Stimulated activated CD8-positive, alpha-beta memory T cell treated with anti-CD3 and anti-CD28 coated beads, Interleukin-2, amount 100 ng/mL, for 48 hours (primary cell): Measurements from ENCODE around the gene IL17RB.

Source experiments
- DNase-seq, 2 donors: peaks; one replicate each; pipeline ENCODE4 v3.0.0-alpha.2; 2020; ENCODE audit warnings: low read depth in 2 of 2

IL17RB gene

DNA sequence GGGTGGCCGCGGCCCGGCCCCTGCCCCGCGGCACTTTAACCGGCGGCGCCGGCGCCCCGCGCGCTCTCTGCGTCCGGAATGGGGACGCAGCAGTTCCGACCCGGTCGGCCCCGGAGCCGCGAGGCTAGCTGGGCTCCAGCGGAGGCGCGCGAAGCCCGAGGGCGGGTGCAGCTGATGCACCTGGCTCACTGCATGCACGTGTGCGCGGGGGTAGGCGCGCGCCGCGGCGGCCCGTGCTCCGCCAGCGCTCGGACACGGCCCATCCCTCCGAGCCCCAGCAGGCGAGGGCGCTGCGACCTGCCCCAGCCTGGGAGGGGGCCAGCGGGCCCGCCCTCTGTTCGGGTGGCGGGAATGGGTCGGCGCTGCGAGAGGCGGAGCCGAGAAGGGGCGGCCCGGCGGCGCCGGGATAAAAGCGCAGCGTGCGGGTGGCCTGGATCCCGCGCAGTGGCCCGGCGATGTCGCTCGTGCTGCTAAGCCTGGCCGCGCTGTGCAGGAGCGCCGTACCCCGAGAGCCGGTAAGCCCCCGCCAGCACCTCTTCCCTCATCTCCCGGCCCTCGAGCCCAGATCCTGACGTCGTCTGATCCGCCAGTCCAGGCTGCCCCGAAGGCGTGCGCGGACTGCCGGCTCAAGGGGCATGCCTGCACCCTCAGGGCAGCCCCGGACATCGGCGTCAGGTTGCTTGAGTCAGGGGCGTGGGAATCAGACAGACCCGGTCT is at the start of gene IL17RB, which contains the start of gene CHDH:
IL17RB (plus strand) TSS at position 435 of the 717 bp plus-strand sequence; CDS start at position 456, 21 bp downstream.
CHDH (minus strand) TSS at position 286 of the 717 bp plus-strand sequence. CDS start 22,411 bp downstream, outside the sequence.
- peak in 1 of 2 donors; percentile 3 for DNase-seq

GRCh38 chr3:53798144-53798543 is 48.2 kb upstream of the IL17RB start:
- no peak for DNase-seq

DNA sequence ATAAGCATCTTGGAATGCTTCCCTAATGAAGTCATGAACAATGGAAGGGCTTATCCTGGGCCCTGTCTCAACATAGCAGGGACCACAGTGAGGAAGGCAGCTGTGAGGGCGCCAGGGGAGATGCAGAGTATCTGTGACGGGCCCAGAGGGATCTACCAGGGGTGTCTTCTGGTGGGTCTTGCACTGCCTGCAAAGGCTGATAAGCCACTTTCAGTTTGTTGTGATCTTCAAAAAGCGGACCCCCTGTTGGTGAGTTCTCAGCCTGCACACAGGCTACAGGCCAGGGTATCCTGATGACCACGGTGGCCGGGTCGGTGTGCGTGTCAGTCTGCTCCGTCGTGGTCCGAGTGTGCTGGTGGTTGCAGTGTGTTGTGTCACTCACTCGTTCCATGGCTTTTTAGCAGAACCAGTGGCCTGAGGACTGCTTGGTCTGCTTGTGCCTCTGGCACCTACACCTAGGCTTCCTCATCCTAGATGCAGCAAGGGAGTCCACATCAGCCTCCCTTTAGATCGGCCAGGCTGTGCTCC is 47.0 kb upstream of the IL17RB start:
- DNase-seq, result no peak

DNA sequence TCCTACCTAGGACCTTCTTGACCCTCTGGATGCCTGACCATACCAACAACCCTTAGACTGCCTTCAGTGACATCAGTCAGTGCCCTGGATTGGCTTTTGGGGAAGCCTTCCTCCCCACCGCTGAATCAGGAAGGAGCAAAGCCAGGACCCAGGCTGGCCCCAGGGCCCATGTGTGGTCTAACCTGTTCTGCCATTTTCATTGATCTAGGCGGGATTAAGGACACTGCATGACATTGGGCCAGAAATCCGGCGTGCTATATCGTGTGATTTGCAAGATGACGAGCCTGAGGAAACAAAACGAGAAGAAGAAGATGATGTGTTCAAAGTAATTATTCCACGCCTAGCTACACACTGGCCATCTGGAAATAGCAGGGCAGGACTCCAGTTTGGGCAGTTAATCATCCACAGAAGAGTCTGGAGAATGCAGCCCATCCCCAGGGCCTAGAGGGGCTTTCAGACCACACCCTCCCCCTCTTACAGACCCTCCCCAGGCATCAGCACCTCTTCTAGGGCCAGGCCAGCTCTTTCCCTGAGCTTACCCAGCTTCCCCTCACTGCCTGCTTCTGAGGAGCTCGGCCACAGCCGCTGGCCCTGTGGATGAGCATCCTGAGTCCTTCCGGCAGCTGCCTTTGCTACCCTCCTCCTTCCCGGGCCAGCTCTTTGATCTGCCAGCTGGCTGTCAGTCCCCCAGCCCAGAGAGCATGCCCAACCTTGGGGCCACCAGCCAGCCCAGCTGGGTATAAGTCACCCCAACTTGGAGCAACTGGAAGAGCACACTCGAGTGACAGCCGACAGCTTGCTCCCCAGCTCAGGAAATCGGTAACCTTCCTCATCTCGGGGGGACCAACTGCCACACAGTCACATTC is 46.1 kb upstream of the IL17RB start:
- no peak for DNase-seq

DNA sequence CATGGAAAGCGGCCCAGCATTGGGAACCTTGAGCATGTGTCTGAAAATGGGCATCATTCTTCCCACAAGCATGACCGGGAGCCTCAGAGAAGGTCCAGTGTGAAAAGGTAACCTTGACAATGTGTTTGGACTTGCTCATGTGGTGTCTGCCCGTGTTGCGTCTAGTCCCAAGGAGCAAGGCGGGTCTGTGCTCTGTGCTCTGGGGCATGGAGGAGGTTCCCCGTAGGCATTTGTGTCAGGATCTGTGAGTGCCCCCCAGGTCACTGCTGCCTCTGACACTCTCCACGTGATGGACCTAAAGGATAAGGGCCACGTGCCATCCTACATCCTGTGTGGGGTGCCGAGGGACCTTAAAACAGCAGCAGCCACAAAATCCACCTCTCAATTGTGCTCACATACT is 45.0 kb upstream of the IL17RB start:
- DNase-seq, result no peak

DNA sequence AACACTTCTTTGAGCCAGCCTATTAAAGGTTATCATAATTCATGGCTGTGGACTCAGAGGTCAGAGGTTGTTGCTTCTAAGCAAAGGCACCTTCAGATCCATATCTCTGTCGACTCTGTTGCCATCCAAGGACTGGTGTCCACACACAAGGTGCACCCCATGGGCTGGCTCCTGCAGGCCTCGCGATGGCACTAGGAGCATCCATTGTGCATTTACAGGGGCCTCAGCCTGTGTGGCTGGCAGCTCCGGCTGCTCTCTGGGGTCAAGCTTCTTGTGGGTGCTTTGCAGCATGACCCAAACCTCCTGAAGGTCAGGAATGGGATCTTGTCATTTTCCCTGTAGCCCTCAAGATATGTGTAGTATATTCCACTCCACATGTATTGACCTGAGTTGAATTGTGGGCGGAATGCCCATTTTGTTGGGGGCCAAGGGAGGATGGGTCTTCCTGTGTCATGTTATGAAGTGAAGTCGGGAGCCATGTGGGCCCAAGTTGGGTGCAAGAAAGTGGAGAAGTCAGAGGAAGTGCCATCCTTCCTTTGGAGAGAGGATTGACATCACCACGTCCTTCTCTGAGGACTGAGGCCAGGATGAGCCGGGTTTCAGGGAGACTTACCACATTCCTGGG is 44.0 kb upstream of the IL17RB start:
- no peak for DNase-seq

DNA sequence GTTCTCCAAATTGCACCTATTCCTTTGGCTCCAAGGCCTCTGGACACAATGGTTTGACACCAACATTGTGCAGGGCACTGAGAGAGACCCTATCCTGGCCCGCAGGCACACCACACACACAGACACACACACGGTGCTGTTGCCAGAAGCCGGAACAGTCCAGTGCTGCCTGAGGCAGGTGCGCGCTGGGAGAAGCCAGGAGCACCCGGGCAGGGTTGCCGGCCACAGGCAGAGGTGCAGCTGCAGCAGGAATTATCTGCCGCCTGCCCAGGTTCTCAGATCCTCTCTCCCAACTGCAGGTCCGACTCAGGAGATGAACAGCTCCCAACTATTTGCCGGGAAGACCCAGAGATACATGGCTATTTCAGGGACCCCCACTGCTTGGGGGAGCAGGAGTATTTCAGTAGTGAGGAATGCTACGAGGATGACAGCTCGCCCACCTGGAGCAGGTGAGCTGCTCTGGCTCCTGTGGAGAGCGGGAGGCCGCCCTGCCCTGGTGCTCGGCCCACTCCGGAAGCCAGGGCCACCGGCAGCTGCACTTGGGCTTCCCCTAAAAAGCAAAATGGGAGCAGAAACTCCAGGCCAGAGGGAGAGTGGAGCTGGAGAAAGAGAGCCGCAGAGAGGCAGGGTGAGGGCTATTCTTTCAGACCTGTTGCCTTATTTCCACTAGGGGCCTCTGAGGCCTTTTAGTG is 43.1 kb upstream of the IL17RB start:
- no peak for DNase-seq

DNA sequence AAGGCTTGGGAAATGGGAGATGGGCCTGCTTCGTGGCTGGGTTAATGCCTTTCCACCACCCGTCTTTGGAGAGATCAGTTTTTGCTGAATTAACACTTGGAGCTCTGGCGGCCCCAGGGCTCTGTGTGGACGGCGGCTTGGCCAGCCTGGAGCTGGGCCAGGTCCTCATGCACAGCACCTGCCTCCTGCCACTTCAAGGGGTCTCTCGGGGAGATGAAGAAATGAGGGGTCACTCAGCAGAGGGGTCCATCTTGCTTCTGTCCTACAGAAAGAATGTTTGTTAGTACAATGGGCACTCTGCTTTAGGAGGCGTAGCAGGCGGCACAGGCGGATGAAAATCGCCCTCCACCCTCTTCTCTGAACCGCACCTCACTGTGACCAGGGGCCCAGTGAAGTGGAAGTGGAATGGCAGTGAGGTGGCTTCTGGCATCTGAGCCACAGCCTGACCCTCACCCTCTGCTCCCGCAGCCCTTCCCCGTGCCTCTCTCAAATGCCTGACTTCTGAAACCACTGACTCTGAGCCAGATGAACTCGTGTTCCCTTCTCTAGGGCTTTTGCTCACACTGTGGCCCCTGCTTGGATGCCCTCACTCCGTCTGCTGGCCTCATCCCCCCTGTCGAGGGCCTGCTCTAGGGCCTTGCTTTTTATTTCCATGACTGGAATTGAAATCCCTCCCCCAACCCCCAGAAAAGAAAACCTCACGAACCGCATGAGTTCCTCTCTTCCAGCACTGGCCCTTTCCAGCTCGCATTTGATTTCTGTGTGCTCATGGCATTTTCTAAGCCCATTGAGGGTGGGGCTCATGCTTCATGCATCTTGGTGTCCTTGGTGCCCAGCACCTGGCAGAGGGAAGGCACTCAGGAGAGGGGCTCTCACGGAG is 42.3 kb upstream of the IL17RB start:
- DNase-seq, result no peak

DNA sequence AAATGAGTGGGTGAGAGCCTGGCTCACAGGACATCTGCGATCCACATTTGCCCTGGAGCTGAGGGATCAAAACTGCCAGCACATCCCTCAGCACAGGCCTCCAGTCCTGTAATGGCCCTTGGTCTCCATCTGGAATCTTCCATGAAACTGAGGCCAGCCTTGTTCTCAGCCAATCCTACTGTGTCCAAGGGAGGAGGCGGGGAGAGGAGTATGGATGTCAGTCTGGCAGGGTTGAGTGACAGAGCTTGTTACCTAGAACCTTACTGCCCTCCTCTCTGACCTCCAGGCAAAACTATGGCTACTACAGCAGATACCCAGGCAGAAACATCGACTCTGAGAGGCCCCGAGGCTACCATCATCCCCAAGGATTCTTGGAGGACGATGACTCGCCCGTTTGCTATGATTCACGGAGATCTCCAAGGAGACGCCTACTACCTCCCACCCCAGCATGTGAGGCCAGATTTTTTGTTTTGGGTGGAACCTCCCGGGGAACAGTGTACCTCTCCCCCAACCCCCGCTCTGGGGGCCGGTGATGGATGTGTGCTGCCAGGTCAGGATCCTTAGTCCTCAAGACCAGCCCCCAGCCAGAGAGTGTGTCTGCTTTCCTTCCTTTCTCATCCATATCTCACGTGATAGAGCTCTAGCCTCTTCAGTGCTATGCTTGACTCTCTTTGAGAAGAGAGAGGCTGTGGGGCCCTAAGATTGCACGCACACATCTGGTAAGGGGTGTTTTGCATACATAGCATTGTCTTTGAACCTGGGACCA is 41.5 kb upstream of the IL17RB start:
- DNase-seq, result no peak

DNA sequence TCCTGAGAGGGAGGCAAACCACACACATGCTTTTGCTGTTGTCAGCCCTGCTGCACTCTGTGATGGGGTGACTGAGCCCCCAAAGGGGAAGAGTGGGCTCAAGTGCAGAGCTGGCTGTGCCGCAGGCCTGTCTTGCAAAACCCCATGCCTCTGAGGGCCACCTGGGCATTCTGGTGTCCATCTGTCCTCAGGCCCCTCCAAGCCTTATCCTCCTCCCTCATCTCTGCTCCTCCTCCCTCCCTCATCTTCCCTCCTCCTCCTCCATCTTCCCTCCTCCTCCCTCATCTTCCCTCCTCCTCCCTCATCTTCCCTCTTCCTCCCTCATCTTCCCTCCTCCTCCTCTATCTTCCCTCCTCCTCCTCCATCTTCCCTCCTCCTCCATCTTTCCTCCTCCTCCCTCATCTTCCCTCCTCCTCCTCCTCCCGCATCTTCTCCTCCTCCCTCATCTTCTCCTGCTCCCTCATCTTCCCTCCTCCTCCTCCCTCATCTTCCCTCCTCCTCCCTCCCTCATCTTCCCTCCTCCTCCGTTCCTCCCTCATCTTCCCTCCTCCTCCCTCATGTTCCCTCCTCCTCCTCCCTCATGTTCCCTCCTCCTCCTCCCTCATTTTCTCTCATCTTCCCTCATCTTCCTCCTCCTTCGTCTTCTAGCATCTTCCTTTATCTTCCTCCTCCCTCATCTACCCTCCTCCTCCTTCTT is 40.8 kb upstream of the IL17RB start:
- no peak for DNase-seq

GRCh38 chr3:53806182-53807116 is 39.9 kb upstream of the IL17RB start:
- no peak for DNase-seq

DNA sequence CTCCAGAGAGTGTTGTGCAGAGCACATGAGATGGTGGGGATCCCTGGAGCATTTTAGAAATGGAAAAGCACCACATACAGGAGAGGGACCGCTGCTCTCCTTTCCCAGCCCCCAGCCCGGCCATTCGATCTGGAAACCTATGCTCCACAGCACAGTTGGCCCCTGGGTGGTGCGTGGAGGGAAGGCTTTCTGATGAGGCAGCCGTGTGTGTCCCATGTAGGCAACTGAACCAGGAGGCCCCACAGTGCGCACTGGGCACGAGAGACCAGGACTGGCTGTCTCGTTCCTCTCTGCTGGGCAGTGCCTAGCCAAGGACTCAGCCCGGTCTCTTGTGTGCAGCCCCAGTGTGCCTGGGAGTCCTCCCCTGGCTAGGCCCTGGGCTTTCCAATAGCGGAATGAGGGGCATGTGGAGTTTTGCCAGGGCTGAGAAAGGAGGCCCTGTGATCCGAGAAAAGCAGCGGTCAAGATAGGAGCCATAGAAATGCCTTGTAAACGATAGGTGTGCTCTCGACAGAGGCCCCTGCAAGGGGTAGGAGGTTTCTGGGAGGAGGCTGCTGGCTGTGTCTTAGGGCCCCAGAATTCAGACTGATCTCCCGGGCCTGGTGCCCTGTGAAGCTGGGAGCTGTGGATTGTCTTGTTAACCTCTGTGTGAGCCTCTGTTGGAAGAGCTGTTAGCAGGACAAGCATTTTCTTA is 39.1 kb upstream of the IL17RB start:
- no peak for DNase-seq

DNA sequence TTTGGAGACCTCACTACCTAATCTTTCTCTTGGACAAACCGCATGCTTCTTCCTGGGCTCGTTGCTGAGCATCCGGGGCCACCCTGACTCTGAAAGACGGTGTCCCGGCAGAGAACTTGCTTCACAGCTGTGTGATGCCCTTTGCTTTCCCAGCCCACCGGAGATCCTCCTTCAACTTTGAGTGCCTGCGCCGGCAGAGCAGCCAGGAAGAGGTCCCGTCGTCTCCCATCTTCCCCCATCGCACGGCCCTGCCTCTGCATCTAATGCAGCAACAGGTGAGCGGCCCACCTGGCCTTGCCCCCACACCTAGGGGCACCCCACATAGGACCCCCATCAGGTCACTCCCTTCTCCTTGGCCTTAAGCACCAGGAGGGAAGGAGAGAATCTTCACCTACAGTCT is 37.9 kb upstream of the IL17RB start:
- no peak for DNase-seq

DNA sequence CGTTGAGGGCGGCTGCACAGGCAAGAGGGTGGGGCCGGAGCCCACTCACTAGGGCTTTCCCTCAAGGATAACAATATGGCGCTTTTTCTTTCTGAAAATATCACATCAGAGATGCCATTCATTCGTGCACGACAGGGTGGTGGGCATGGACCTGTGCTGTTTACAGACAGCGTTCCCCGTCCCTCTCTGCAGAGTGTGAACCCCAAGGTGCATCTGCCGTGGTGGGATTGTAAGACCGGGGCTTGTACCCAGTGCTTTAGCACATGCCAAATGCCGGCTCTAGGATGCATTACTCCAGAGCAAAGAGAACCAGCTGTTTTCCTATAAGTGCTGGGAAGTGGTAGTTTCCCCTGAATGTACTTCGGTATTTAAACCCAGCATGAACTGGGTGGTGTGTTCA is 37.1 kb upstream of the IL17RB start:
- no peak for DNase-seq

DNA sequence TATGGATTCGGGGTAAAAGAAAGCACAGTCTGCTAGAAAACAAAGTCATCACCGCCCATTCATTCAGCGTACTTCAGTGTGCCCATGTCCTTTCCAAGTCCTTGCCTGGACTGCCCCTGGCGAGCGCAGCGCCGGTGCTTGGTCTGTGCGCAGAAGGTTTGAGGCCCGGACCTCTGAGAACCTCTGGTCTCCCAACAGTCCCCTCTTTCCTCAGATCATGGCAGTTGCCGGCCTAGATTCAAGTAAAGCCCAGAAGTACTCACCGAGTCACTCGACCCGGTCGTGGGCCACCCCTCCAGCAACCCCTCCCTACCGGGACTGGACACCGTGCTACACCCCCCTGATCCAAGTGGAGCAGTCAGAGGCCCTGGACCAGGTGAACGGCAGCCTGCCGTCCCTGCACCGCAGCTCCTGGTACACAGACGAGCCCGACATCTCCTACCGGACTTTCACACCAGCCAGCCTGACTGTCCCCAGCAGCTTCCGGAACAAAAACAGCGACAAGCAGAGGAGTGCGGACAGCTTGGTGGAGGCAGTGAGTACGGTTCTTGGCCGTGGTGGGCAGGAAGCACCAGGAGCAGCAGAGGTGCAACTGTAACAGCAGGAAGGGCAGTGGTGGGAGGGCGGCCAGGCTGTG is 36.5 kb upstream of the IL17RB start:
- DNase-seq, result no peak

GRCh38 chr3:53811143-53811927 is 35.0 kb upstream of the IL17RB start:
- no peak for DNase-seq
